GM23338 (cell line): ENCODE results near the gene DCAF5. TPM values are rescaled to one million over a fixed set of nuclear protein-coding genes. Genes with fewer than 3 reads are reported as not detected.

Source experiments
- ATAC-seq: fragments of 200-7000 bp; cut with Tn5 transposase; 3 replicates; pipeline ENCODE4 v1.9.1; 2020
- DNase-seq: peaks from one replicate; pipeline ENCODE4 v3.0.0-alpha.2; 2015; ENCODE audit warnings: low spot score
- H2AFZ ChIP-seq: fragments of 200-600 bp; sonication (generic); 2 replicates; pipeline ENCODE4 v1.8.0; 2016; ENCODE audit warnings: antibody characterized with exemption, mild to moderate bottlenecking, moderate library complexity
- H3F3A ChIP-seq: fragments of 200-600 bp; sonication (generic); replicated peaks from 2 replicates; pipeline ENCODE4 v1.8.0; 2017; ENCODE audit warnings: antibody characterized with exemption, mixed run types, low read depth
- H3K27ac ChIP-seq: fragments of 200-600 bp; sonication (generic); 2 replicates; pipeline ENCODE4 v1.6.1; 2016; ENCODE audit warnings: low read depth
- H3K27me3 ChIP-seq: fragments of 200-600 bp; sonication (generic); 2 replicates; pipeline ENCODE4 v1.8.0; 2016; ENCODE audit warnings: mild to moderate bottlenecking, mixed run types, moderate library complexity; ENCODE audit not compliant: insufficient read depth
- H3K36me3 ChIP-seq: fragments of 200-600 bp; sonication (generic); 2 replicates; pipeline ENCODE4 v1.8.0; 2016; ENCODE audit warnings: mild to moderate bottlenecking; ENCODE audit not compliant: insufficient read depth
- H3K4me1 ChIP-seq: fragments of 200-600 bp; sonication (generic); 2 replicates; pipeline ENCODE4 v1.8.0; 2016; ENCODE audit warnings: mild to moderate bottlenecking, moderate library complexity; ENCODE audit not compliant: insufficient read depth
- H3K4me2 ChIP-seq: fragments of 200-600 bp; sonication (generic); 2 replicates; pipeline ENCODE4 v1.7.1; 2017; ENCODE audit warnings: mixed run types
- H3K4me3 ChIP-seq: fragments of 200-600 bp; sonication (generic); 2 replicates; pipeline ENCODE4 v1.6.1; 2016; ENCODE audit warnings: mixed run types
- H3K79me2 ChIP-seq: fragments of 200-600 bp; sonication (generic); replicated peaks from 2 replicates; pipeline ENCODE4 v1.8.0; 2017; ENCODE audit warnings: mild to moderate bottlenecking; ENCODE audit not compliant: insufficient read depth
- H3K9me2 ChIP-seq: fragments of 200-600 bp; sonication (generic); 2 replicates; pipeline ENCODE4 v1.8.0; 2017; ENCODE audit not compliant: insufficient read depth
- H4K20me1 ChIP-seq: fragments of 200-600 bp; sonication (generic); replicated peaks from 2 replicates; pipeline ENCODE4 v1.8.0; 2017; ENCODE audit warnings: mild to moderate bottlenecking; ENCODE audit not compliant: insufficient read depth
- H3K27ac Mint-ChIP-seq: 2 replicates; pipeline ENCODE4 v1.8.0; 2020; ENCODE audit warnings: inconsistent platforms, mild to moderate bottlenecking, moderate library complexity, mixed read lengths
- H3K27me3 Mint-ChIP-seq: 3 replicates; pipeline ENCODE4 v1.8.0; 2022; ENCODE audit warnings: low read depth, mild to moderate bottlenecking, moderate library complexity, mixed read lengths, inconsistent platforms; ENCODE audit not compliant: insufficient read depth, poor library complexity
- H3K36me3 Mint-ChIP-seq: 3 replicates; pipeline ENCODE4 v1.8.0; 2021; ENCODE audit warnings: low read depth, mild to moderate bottlenecking, inconsistent platforms, moderate library complexity, mixed read lengths
- H3K4me1 Mint-ChIP-seq: 3 replicates; pipeline ENCODE4 v1.8.0; 2020; ENCODE audit warnings: mild to moderate bottlenecking, inconsistent platforms, mixed read lengths
- H3K4me3 Mint-ChIP-seq: 3 replicates; pipeline ENCODE4 v1.8.0; 2021; ENCODE audit warnings: moderate library complexity, mild to moderate bottlenecking, inconsistent platforms, mixed read lengths
- H3K9me3 Mint-ChIP-seq: 3 replicates; pipeline ENCODE4 v1.8.0; 2020; ENCODE audit warnings: moderate library complexity, mild to moderate bottlenecking, inconsistent platforms, mixed read lengths
- CREB1 ChIP-seq: fragments of 250-450 bp; sonication (Bioruptor Pico); IDR thresholded peaks from 2 replicates; pipeline ENCODE4 v1.5.0; 2020; ENCODE audit warnings: low read depth, mild to moderate bottlenecking, moderate library complexity
- CTCF ChIP-seq, 2 experiments: fragments of 200-600 bp in 1 of 2; sonication (generic) in 1 of 2; conservative IDR thresholded peaks; 2 replicates each; pipeline versions ENCODE4 v1.5.1 to v1.6.1; 2016 to 2017; ENCODE audit warnings: antibody characterized with exemption in 2 of 2, low read depth in 2 of 2, mild to moderate bottlenecking in 2 of 2, moderate library complexity in 1 of 2
- ETS1 ChIP-seq: IDR thresholded peaks from 2 replicates; pipeline ENCODE4 v1.6.1; 2016; ENCODE audit warnings: antibody characterized with exemption
- EZH2 ChIP-seq: fragments of 200-600 bp; sonication (generic); IDR thresholded peaks from one replicate; pipeline ENCODE4 v1.8.0; 2017; ENCODE audit warnings: antibody characterized with exemption, mild to moderate bottlenecking, low read depth; ENCODE audit not compliant: unreplicated experiment
- EZH2phosphoT487 ChIP-seq: fragments of 200-600 bp; sonication (generic); IDR thresholded peaks from one replicate; pipeline ENCODE4 v1.8.1; 2018; ENCODE audit warnings: antibody characterized with exemption; ENCODE audit not compliant: unreplicated experiment
- JUNB ChIP-seq: IDR thresholded peaks from one replicate; pipeline ENCODE4 v1.6.1; 2016; ENCODE audit warnings: antibody characterized with exemption; ENCODE audit not compliant: unreplicated experiment
- POLR2AphosphoS5 ChIP-seq: IDR thresholded peaks from 2 replicates; pipeline ENCODE4 v1.6.1; 2016; ENCODE audit warnings: antibody characterized with exemption, low read depth
- REST ChIP-seq: IDR thresholded peaks from one replicate; pipeline ENCODE4 v1.6.1; 2018; ENCODE audit warnings: antibody characterized with exemption; ENCODE audit not compliant: unreplicated experiment
- STAT1 ChIP-seq: IDR thresholded peaks from one replicate; pipeline ENCODE4 v1.6.1; 2016; ENCODE audit warnings: antibody characterized with exemption; ENCODE audit not compliant: unreplicated experiment
- ZNF114 ChIP-seq: fragments of 250-450 bp; sonication (Bioruptor Pico); IDR thresholded peaks from 2 replicates; pipeline ENCODE4 v1.5.0; 2020; ENCODE audit warnings: mild to moderate bottlenecking, moderate library complexity
- ZNF331 ChIP-seq: fragments of 250-450 bp; sonication (Bioruptor Pico); IDR thresholded peaks from 2 replicates; pipeline ENCODE4 v1.5.0; 2020; ENCODE audit warnings: low read depth, mild to moderate bottlenecking, moderate library complexity
- polyA plus RNA-seq: library from polyadenylated mRNA; unstranded; fragments of >200 nt; fragmentation: Nextera tagmentation; extraction: Ambion mirVana; gene quantifications from 2 replicates; pipeline ENCODE4 v1.2.1, GENCODE V29; 2016
- total RNA-seq: library from RNA; depleted of rRNA; stranded (reverse); fragments of >200 nt; shearing (Covaris generic); gene quantifications from 2 replicates; pipeline ENCODE4 v1.2.3, GENCODE V29; 2014
- TF ChIP-seq, protein P1 (sequence below): fragments of 250-450 bp; sonication (Bioruptor Pico); IDR thresholded peaks from 2 replicates; pipeline ENCODE4 v1.5.0; 2020; ENCODE audit warnings: mild to moderate bottlenecking, moderate library complexity

DCAF5 gene
- total and polyA plus RNA-seq, 2 experiments from 2014 or later = 14.0 to 15.2 TPM

DNA sequence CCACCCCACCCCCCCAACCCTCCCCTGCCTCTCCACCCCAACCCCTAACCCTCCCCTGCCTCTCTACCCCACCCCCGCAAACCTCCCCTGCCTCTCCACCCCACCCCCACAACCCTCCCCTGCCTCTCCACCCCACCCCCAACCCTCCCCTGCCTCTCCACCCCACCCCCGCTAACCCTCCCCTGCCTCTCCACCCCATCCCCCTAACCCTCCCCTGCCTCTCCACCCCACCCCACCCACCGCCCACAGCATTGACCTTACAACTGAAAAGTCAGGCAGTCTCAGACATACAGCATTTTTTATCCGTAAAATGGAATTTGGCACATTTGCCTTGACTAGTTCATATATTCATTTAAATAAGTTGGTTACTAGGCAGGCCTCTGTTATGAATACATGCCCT is 135.2 kb downstream of the DCAF5 start (continued):
- TF ChIP-seq, protein P1, sequence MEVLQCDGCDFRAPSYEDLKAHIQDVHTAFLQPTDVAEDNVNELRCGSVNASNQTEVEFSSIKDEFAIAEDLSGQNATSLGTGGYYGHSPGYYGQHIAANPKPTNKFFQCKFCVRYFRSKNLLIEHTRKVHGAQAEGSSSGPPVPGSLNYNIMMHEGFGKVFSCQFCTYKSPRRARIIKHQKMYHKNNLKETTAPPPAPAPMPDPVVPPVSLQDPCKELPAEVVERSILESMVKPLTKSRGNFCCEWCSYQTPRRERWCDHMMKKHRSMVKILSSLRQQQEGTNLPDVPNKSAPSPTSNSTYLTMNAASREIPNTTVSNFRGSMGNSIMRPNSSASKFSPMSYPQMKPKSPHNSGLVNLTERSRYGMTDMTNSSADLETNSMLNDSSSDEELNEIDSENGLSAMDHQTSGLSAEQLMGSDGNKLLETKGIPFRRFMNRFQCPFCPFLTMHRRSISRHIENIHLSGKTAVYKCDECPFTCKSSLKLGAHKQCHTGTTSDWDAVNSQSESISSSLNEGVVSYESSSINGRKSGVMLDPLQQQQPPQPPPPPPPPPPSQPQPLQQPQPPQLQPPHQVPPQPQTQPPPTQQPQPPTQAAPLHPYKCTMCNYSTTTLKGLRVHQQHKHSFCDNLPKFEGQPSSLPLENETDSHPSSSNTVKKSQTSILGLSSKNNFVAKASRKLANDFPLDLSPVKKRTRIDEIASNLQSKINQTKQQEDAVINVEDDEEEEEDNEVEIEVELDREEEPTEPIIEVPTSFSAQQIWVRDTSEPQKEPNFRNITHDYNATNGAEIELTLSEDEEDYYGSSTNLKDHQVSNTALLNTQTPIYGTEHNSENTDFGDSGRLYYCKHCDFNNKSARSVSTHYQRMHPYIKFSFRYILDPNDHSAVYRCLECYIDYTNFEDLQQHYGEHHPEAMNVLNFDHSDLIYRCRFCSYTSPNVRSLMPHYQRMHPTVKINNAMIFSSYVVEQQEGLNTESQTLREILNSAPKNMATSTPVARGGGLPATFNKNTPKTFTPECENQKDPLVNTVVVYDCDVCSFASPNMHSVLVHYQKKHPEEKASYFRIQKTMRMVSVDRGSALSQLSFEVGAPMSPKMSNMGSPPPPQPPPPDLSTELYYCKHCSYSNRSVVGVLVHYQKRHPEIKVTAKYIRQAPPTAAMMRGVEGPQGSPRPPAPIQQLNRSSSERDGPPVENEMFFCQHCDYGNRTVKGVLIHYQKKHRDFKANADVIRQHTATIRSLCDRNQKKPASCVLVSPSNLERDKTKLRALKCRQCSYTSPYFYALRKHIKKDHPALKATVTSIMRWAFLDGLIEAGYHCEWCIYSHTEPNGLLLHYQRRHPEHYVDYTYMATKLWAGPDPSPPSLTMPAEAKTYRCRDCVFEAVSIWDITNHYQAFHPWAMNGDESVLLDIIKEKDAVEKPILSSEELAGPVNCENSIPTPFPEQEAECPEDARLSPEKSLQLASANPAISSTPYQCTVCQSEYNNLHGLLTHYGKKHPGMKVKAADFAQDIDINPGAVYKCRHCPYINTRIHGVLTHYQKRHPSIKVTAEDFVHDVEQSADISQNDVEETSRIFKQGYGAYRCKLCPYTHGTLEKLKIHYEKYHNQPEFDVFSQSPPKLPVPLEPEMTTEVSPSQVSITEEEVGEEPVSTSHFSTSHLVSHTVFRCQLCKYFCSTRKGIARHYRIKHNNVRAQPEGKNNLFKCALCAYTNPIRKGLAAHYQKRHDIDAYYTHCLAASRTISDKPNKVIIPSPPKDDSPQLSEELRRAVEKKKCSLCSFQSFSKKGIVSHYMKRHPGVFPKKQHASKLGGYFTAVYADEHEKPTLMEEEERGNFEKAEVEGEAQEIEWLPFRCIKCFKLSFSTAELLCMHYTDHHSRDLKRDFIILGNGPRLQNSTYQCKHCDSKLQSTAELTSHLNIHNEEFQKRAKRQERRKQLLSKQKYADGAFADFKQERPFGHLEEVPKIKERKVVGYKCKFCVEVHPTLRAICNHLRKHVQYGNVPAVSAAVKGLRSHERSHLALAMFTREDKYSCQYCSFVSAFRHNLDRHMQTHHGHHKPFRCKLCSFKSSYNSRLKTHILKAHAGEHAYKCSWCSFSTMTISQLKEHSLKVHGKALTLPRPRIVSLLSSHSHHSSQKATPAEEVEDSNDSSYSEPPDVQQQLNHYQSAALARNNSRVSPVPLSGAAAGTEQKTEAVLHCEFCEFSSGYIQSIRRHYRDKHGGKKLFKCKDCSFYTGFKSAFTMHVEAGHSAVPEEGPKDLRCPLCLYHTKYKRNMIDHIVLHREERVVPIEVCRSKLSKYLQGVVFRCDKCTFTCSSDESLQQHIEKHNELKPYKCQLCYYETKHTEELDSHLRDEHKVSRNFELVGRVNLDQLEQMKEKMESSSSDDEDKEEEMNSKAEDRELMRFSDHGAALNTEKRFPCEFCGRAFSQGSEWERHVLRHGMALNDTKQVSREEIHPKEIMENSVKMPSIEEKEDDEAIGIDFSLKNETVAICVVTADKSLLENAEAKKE = no peak
- no peak for TF ChIP-seq EZH2

- H2AFZ ChIP-seq = peak overlapping the region; percentile 61; the same call in 1 of the 2 replicates
- H3K27ac ChIP-seq = no peak overlapping the region
- H3K9me2 ChIP-seq = no peaks in the 10 kb centered on the region
- ATAC-seq = no peak; the same call in 2 of the 3 replicates
- H3K27me3 Mint-ChIP-seq = peaks cover 6% of the 10 kb centered on the region
- H3K4me3 ChIP-seq = no peak overlapping the region
- H3K27me3 ChIP-seq = no peaks in the 10 kb centered on the region
- no peak for DNase-seq
- no peak overlapping the region for H3K4me3 Mint-ChIP-seq
- peaks cover 33% of the 10 kb centered on the region for H3K4me1 ChIP-seq
- no peaks in the 10 kb centered on the region for H3K36me3 ChIP-seq
- no peaks in the 10 kb centered on the region for H4K20me1 ChIP-seq
- 0 out of 2 replicates have a peak, but pooled peaks cover 4% of the 10 kb centered on the region for H3F3A ChIP-seq
- H3K4me2 ChIP-seq = no peak overlapping the region
- peaks cover 37% of the 10 kb centered on the region for H3K4me1 Mint-ChIP-seq
- no peaks in the 10 kb centered on the region for H3K79me2 ChIP-seq
- H3K27ac Mint-ChIP-seq = peak overlapping the region; percentile 24; the same call in 1 of the 2 replicates
- H3K9me3 Mint-ChIP-seq = no peaks in the 10 kb centered on the region
- H3K36me3 Mint-ChIP-seq = no peaks in the 10 kb centered on the region
- TF ChIP-seq CTCF (conservative IDR thresholded peaks at IDR 0.05; ENCODE audit: low read depth in 2 of 2) = no peak
- no peak for TF ChIP-seq EZH2
- TF ChIP-seq POLR2AphosphoS5 = no peak
- no peak for TF ChIP-seq ZNF114 (CRISPR knock-in tag)
- TF ChIP-seq REST = no peak
- TF ChIP-seq CREB1 (CRISPR knock-in tag) = no peak
- TF ChIP-seq ETS1 = no peak
- TF ChIP-seq JUNB = no peak
- no peak for TF ChIP-seq ZNF331 (CRISPR knock-in tag)
- no peak for TF ChIP-seq EZH2phosphoT487
- TF ChIP-seq STAT1 = no peak
These were observed 138.1 kb downstream of the DCAF5 start for GRCh38 chr14:69014829-69015259.
